ENCODE measurements around the gene LY9. TPM values are rescaled to one million over a fixed set of nuclear protein-coding genes. Genes with fewer than 3 reads are reported as not detected.

The LY9 gene
- total RNA-seq, 1 experiment from 2014 or later, result 6.9 TPM

DNA sequence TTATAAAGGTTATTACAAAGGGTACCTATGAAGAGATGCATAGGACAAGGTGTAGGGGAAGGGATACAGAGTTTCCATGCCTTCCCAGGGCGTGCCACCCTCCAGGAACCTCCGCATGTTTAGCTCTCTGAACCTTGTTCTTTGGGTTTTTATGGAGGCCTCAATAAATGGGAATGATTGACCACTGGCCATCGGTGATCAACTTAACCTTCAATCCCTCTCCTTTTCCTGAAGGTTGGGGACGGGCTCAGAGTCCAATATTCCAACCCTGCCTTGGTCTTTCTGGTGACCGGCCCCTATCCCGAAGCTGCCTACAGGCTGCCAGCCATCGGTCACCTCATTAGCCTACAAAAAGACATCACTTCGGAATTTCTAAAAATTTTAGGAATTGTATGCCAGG is 55.0 kb downstream of the LY9 start:
- TF ChIP-seq, protein P1, sequence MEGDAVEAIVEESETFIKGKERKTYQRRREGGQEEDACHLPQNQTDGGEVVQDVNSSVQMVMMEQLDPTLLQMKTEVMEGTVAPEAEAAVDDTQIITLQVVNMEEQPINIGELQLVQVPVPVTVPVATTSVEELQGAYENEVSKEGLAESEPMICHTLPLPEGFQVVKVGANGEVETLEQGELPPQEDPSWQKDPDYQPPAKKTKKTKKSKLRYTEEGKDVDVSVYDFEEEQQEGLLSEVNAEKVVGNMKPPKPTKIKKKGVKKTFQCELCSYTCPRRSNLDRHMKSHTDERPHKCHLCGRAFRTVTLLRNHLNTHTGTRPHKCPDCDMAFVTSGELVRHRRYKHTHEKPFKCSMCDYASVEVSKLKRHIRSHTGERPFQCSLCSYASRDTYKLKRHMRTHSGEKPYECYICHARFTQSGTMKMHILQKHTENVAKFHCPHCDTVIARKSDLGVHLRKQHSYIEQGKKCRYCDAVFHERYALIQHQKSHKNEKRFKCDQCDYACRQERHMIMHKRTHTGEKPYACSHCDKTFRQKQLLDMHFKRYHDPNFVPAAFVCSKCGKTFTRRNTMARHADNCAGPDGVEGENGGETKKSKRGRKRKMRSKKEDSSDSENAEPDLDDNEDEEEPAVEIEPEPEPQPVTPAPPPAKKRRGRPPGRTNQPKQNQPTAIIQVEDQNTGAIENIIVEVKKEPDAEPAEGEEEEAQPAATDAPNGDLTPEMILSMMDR (conservative IDR thresholded peaks at IDR 0.05), result no peak
- no peak for TF ChIP-seq EZH2 (IDR thresholded peaks at IDR 0.05; ENCODE audit: low read depth)
- no peak overlapping the region for H3K4me2 ChIP-seq
- ChIA-PET POLR2A (ENCODE audit: unreplicated experiment) (no interaction called here), CTCF (no interaction called here)
- H3K9me3 ChIP-seq (ENCODE audit: insufficient read depth, low read depth), result no peaks in the 10 kb centered on the region
- no peaks in the 10 kb centered on the region for H3K36me3 ChIP-seq (ENCODE audit: low read depth)
- no peaks in the 10 kb centered on the region for H4K20me1 ChIP-seq (ENCODE audit: insufficient read depth)
- H3K4me3 ChIP-seq, result no peak overlapping the region
- H3K9me2 ChIP-seq (ENCODE audit: insufficient read depth), result no peaks in the 10 kb centered on the region
- no TSS peak for BruUV-seq (replicated peaks)
- intact Hi-C loops (cut with micrococcal nuclease; ENCODE audit: unreplicated experiment), result no loop called here
- no peaks in the 10 kb centered on the region for H3F3A ChIP-seq (ENCODE audit: insufficient read depth, low read depth)
- H3K4me1 ChIP-seq (replicated peaks; ENCODE audit: insufficient read depth), result no peaks in the 10 kb centered on the region
- H2AFZ ChIP-seq, result no peak overlapping the region
- no peak overlapping the region for H3K27ac ChIP-seq
- H3K27me3 ChIP-seq (ENCODE audit: insufficient read depth, low read depth), result peaks cover 23% of the 10 kb centered on the region
- no peaks in the 10 kb centered on the region for H3K79me2 ChIP-seq (ENCODE audit: low read depth)
- DNase-seq, result no peak

DNA sequence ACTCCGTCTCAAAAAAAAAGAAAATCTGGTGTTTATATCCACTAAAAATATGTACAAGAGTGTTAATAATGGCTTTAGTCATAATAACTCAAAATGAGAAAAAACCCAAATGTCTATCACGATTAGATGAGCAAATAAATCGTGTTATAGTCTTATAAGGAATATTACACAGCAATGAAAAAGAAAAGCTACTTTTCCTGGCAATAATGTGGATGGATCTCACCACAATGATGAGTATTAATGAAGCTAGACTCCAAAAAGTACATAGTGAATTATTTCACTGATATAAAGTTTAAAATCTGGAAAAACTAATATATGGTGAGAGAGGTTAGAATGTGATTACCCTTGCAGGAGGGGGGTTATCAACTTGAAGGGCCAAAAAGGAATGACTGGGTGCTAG is 57.0 kb downstream of the LY9 start:
- H3K4me1 ChIP-seq (replicated peaks; ENCODE audit: insufficient read depth), result no peaks in the 10 kb centered on the region
- ChIA-PET CTCF (no interaction called here), POLR2A (ENCODE audit: unreplicated experiment) (no interaction called here)
- no peak overlapping the region for H3K27ac ChIP-seq
- H3K36me3 ChIP-seq (ENCODE audit: low read depth), result no peaks in the 10 kb centered on the region
- DNase-seq, result no peak
- no peak overlapping the region for H3K4me3 ChIP-seq
- no peaks in the 10 kb centered on the region for H3K9me3 ChIP-seq (ENCODE audit: insufficient read depth, low read depth)
- no peak overlapping the region for H3K4me2 ChIP-seq
- intact Hi-C loops (cut with micrococcal nuclease; ENCODE audit: unreplicated experiment), result no loop called here
- no peaks in the 10 kb centered on the region for H4K20me1 ChIP-seq (ENCODE audit: insufficient read depth)
- no TSS peak for BruUV-seq (replicated peaks)
- H2AFZ ChIP-seq, result no peak overlapping the region
- H3F3A ChIP-seq (ENCODE audit: insufficient read depth, low read depth), result no peaks in the 10 kb centered on the region
- TF ChIP-seq, protein P1 (conservative IDR thresholded peaks at IDR 0.05), result no peak
- TF ChIP-seq EZH2 (IDR thresholded peaks at IDR 0.05; ENCODE audit: low read depth), result no peak
- no peaks in the 10 kb centered on the region for H3K9me2 ChIP-seq (ENCODE audit: insufficient read depth)
- peaks cover 21% of the 10 kb centered on the region for H3K27me3 ChIP-seq (ENCODE audit: insufficient read depth, low read depth)
- no peaks in the 10 kb centered on the region for H3K79me2 ChIP-seq (ENCODE audit: low read depth)

DNA sequence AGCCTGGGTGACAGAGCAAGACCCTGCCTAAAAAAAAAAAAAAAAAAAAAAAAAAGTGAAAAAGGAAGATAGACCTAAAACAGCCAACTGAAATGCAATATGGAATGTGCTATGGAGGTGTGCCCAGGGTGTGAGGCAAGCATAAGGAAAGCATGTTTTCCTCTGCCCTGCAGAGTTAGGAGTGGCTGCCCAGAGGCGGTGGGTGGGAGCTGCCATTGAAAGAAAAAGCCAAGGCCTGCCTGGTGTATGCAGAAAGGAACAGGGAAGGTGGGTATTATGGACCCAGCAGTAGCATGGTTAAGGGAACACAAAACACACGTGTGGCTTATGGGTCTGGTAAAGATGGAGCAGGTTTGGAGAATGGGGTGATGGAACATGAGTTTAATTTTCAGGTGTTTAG is 57.8 kb downstream of the LY9 start:
- Histone ChIP-seq H3K4me2 (no peak overlapping the region), H3K27me3 (ENCODE audit: insufficient read depth, low read depth) (peaks cover 15% of the 10 kb centered on the region), H2AFZ (no peak overlapping the region), H3F3A (ENCODE audit: insufficient read depth, low read depth) (no peaks in the 10 kb centered on the region), H3K9me3 (ENCODE audit: insufficient read depth, low read depth) (no peaks in the 10 kb centered on the region), H3K9me2 (ENCODE audit: insufficient read depth) (no peaks in the 10 kb centered on the region), H3K4me3 (no peak overlapping the region), H3K36me3 (ENCODE audit: low read depth) (no peaks in the 10 kb centered on the region), H3K27ac (no peak overlapping the region), H4K20me1 (ENCODE audit: insufficient read depth) (no peaks in the 10 kb centered on the region), H3K4me1 (replicated peaks; ENCODE audit: insufficient read depth) (no peaks in the 10 kb centered on the region), H3K79me2 (ENCODE audit: low read depth) (no peaks in the 10 kb centered on the region)
- POLR2A ChIA-PET (ENCODE audit: unreplicated experiment), result no interaction called here
- CTCF ChIA-PET, result no interaction called here
- no peak for DNase-seq
- intact Hi-C loops (cut with micrococcal nuclease; ENCODE audit: unreplicated experiment), result no loop called here
- no TSS peak for BruUV-seq (replicated peaks)
- TF ChIP-seq, protein P1 (conservative IDR thresholded peaks at IDR 0.05), result no peak
- TF ChIP-seq EZH2 (IDR thresholded peaks at IDR 0.05; ENCODE audit: low read depth), result no peak
